PC-9 (cell line): Measurements from ENCODE around the gene ANAPC10.

Source experiments
- EZH2 ChIP-seq: fragments of 200-600 bp; sonication (generic); IDR thresholded peaks from 2 replicates; pipeline ENCODE4 v1.8.0; 2017; ENCODE audit warnings: antibody characterized with exemption, low read depth
- TF ChIP-seq, protein P1 (sequence below): fragments of 200-600 bp; sonication (generic); conservative IDR thresholded peaks from 2 replicates; pipeline ENCODE4 v1.6.1; 2017; ENCODE audit warnings: mixed run types, antibody characterized with exemption, mild to moderate bottlenecking, moderate library complexity

- TF ChIP-seq, protein P1, sequence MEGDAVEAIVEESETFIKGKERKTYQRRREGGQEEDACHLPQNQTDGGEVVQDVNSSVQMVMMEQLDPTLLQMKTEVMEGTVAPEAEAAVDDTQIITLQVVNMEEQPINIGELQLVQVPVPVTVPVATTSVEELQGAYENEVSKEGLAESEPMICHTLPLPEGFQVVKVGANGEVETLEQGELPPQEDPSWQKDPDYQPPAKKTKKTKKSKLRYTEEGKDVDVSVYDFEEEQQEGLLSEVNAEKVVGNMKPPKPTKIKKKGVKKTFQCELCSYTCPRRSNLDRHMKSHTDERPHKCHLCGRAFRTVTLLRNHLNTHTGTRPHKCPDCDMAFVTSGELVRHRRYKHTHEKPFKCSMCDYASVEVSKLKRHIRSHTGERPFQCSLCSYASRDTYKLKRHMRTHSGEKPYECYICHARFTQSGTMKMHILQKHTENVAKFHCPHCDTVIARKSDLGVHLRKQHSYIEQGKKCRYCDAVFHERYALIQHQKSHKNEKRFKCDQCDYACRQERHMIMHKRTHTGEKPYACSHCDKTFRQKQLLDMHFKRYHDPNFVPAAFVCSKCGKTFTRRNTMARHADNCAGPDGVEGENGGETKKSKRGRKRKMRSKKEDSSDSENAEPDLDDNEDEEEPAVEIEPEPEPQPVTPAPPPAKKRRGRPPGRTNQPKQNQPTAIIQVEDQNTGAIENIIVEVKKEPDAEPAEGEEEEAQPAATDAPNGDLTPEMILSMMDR: no peak
- TF ChIP-seq EZH2: no peak
These were observed 85.2 kb downstream of the ANAPC10 start for GRCh38 chr4:145012841-145013240.
